HG03025 (cell line): ENCODE data around the gene TP53I3.
"Not testable (repeated sequence)": the region's sequence is repeated elsewhere in the genome, so short reads cannot be mapped to it uniquely, and the experiment has no call there.

Experiments used
- ATAC-seq: cut with Tn5 transposase; IDR thresholded peaks from one replicate; pipeline ENCODE4 v1.9.1; 2021; ENCODE audit warnings: mild to moderate bottlenecking, moderate library complexity; ENCODE audit not compliant: unreplicated experiment, low FRiP score

The TP53I3 gene

DNA sequence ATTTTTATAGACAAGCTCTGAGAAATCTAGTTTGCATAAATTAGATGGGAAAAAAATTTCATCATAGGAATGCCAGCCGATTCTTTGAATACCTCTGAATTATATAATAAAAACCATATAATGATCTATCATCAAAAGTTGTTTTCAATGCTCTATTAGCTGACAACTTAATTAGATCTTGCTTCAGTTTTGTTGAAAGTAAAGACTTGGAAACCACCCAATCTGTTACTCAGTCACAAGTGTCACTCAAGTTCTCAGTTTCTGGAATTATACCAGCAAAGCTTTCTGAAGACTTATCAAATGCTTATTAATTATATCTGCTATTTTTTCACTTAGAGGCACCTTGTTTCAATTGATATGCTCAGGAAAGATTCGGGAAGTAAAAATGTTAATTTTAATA is 17.4 kb upstream of the TP53I3 start:
- no peak for ATAC-seq

GRCh38 chr2:24100732-24101131 is 16.1 kb upstream of the TP53I3 start:
- not testable (repeated sequence) for ATAC-seq

DNA sequence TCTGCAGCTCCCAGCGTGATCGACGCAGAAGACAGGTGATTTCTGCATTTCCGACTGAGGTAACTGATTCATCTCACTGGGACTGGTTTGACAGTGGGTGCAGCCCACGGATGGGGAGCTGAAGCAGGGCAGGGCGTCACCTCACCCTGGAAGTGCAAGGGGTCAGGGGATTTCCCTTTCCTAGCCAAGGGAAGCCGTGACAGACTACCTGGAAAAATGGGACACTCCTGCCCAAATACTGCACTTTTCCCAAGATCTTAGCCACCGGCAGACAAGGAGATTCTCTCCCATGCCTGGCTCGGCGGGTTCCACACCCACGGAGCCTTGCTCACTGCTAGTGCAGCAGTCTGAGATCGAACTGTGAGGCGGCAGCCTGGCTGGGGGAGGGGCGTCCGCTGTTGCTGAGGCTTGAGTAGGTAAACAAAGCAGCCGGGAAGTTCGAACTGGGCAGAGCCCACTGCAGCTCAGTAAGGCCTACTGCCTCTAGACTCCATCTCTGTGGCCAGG is 10.6 kb upstream of the TP53I3 start:
- not testable (repeated sequence) for ATAC-seq

GRCh38 chr2:24093270-24093669 is 8.6 kb upstream of the TP53I3 start:
- ATAC-seq, result not testable (repeated sequence)

GRCh38 chr2:24088821-24089359 is 4.3 kb upstream of the TP53I3 start:
- no peak for ATAC-seq

DNA sequence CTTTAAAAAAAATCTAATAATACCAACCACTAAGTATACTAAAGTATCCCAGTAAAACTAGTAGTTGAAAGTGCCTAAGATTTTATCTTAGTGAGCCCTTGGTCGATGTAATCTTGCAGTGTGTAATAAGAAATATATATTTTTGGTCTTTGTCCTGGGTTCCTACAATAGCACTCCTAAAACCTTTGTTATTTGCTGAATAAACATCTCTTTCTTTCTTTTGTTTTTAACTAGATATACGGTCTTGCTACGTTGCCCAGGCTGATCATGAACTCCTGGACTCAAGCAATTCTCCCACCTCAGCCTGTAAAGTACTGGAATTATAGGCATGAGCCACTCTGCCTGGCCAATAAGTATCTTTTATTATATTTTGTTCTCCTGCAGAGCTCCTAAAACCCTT is 2.4 kb upstream of the TP53I3 start:
- no peak for ATAC-seq

DNA sequence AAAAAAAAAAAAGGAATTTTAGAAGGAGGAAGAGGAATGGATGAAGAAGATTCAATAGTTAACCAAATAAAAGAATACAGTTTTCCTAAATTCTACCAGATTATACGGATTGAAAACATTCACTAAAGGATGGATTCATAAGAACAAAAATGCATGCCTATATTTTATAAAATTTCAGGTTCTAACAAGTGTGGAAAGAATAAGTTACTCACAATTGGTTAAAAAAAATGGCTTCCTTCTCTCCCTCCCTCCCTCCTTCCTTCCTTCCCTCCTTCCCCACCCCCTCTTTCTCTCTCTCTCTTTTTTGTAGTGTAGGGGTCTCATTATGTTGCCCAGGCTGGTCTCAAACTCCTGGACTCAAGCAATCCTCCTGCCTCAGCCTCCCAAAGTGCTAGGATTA is 1.6 kb upstream of the TP53I3 start:
- ATAC-seq, result no peak

- ATAC-seq, result no peak
Measured at GRCh38 chr2:24085200-24085489, 511 bp upstream of the TP53I3 start.

DNA sequence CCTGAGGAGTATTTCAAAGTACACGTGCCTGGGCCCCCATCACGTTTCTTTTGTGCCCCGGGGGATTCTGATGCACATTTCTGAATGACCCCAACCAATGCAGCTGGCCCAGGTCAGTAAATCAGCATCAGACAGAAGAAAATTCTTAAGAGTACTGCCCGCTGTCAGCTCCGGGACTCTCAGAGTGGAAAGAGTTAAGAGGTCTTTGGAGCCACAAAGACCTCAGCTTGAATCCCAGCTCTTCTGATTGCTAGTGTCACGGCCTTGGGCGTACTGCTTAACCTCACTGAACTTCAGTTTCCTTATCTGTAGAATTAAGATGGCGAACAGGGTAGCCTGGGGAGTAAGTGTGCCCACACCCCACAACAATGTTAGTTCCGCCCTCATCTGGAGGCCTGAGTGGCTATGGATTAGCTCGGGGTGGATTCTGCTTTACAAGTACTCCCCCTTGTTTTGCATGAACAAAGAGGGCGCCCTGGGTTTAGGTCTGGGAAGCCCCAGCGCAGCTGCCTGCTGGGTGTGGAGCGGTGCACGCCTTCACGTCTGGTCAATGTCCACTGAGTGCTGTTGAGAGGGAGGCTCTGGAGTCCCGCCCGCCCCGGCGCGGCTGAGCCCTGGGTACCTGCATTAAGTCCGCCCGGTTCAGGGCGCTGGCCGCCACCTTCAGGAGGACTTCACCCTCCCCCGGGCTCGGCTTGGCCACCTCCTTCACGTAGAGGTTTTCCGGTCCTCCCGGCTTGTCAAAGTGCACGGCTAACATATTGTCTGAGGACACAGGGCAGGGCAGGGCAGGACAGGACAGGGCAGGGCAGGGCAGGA is 858 bp downstream of the TP53I3 start:
- ATAC-seq, result peak; percentile 62

DNA sequence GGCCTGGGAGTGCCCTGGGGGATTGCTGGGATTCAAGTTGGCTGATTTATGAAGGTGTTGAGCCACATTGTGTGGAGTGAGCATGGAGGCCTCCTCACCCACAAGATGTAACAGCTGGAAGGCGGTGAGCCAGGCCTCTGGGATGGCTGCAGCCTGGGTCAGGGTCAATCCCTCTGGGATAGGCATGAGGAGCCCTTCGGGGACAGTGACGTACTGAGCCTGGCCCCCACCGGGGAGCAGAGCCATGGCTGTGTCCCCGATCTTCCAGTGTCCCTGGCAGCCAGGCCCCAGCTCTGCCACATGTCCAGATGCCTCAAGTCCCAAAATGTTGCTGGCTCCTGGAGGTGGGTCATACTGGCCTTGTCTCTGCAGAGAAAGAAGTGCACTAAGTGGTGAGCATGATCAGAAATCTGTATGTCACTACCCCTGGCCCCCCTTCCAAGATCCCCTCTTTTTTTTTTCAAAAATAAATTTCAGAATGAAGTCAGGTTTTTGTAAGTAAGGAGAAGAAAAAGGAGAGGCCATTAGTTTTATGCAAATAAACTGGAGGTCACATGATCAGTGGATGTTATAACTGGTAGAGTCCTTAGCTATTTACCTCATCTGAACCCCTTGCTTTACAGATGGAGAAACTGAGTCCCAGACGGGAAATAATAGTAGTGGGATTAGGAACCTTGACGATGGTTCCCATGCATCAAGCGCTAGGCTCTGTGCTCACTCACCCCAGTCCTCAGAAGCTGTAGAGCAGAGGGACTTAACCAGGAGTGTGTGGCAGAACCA is 1.7 kb downstream of the TP53I3 start:
- no peak for ATAC-seq

- ATAC-seq, result no peak
Measured at GRCh38 chr2:24080701-24081100, 3.9 kb downstream of the TP53I3 start.

DNA sequence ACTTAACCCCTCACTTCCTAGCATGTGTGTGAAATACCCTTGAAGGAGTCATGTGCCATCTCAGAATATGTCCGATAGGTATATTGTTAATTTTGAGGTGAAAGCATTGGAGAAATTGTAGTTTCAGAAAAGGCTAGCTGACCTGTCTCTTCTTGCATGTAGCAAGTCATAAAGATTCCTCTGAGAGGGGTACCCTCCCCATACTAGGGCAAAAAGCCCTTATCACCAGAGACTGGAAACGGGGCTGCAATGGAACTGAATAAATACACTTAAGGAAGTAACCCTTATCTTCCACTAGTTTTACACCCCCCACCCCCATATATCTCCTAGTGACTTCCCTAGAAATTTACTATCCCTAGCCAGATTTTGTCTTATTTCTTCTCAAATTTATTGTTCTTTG is 6.8 kb downstream of the TP53I3 start:
- ATAC-seq, result no peak

- no peak for ATAC-seq
Measured at GRCh38 chr2:24077535-24077877, 7.1 kb downstream of the TP53I3 start.

GRCh38 chr2:24076849-24077534 is 7.6 kb downstream of the TP53I3 start:
- peak; percentile 11 for ATAC-seq

DNA sequence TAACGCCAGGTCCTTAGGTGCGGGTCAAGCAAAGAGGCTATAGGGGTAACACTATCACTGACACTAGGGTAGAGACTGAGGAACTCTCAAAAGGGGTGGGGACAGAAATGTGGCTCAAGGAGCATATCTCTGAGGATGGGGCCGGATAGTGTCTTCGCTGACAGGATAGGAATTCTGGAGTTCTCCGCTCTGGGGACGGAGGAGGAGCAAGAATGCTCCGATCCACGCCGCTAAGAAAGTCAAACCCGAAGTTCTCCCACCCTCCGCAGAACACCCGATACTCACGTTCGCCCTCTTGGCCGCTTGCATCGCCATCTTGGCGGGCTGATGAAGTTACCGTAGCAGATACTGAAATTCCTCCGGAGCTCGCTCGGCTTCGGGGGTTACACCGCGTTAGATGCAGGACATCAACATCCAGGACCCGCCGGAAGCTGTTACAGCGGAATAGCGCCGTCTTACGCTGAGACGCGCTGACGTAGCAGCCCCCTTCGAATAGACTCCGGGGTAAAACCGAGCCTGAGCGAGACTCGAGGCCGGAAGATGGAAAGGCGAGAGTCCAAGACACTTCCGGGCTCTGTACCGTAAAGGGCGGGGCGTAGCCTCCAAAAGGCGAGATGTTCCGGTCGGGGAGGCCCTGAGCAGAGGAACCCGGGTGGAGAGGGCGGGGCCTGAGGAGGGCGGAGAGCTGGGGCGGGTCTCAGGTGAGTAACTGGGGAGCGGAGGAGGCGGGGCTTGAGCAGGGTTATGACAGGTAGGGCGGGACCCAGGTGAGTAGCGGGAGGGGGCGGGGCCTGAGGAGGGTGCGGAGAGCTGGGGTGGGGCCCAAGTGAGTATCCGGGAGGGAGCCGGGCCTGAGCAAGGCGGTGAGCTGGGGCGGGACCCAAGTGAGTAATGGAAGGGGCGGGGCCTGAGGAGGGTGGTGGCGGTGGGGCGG is 8.5 kb downstream of the TP53I3 start, which contains the start of gene SF3B6:
SF3B6 (minus strand) TSS at position 412 of the 934 bp plus-strand sequence; CDS start at position 315, 97 bp downstream.
- peak; percentile 89 for ATAC-seq

GRCh38 chr2:24075259-24075658 is 9.4 kb downstream of the TP53I3 start:
- no peak for ATAC-seq

DNA sequence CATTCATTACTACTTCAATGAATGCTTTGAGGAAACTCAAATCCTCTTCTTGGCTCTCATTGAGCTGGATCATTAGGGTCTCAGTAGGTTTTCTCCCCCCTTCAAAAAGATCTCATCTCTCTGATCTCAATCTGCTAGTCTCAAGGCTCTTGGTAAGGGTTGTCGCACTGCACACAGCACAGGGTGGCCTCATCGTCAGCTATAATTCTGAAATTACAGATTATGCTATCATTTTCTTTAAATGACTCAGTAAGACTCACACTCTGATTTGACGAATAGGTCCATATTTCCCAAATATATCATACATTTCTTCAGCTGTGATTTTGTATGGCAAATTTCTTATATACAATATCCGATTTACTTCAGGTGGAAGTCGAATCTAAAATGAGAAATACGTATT is 10.8 kb downstream of the TP53I3 start:
- ATAC-seq, result no peak

- ATAC-seq, result no peak
Measured at GRCh38 chr2:24072259-24072658, 12.4 kb downstream of the TP53I3 start.

- ATAC-seq, result no peak
Measured at GRCh38 chr2:24065341-24065740, 19.3 kb downstream of the TP53I3 start.
